A549 (cell line): ENCODE data around the gene DYRK1A. TPM values are rescaled to one million over a fixed set of nuclear protein-coding genes. Genes with fewer than 3 reads are reported as not detected.

Experiments used
- ATAC-seq, 2 experiments: fragments of 200-7000 bp in 1 of 2; fragments of >200 bp in 1 of 2; cut with Nextera tagmentation in 1 of 2; cut with Tn5 transposase in 1 of 2; 3 replicates each; pipeline versions ENCODE4 v1.8.0 to v1.9.1; 2018 to 2020; ENCODE audit warnings: mild to moderate bottlenecking in 1 of 2, moderate library complexity in 1 of 2
- CTCF ChIA-PET: fragments of 300-600 bp; sonication (Branson Sonifier 250); formaldehyde crosslinking; extraction: SDS; loops from one replicate; lab custom pipeline; 2021; ENCODE audit warnings: antibody characterized with exemption, inconsistent platforms; lab: Yijun Ruan, JAX
- POLR2A ChIA-PET: fragments of 350-600 bp; formaldehyde crosslinking; extraction: SDS; loops from one replicate; lab custom pipeline; 2021; ENCODE audit warnings: antibody characterized with exemption, inconsistent platforms; lab: Yijun Ruan, JAX
- DNase-seq, 2 experiments: peaks; one replicate each; pipeline versions ENCODE4 v3.0.0 to v3.0.0-alpha.2; 2011 to 2016; ENCODE audit warnings: low read depth in 1 of 2, low spot score in 1 of 2
- FAIRE-seq: peaks from 2 replicates; lab custom pipeline; 2011; peaks lifted over from hg19 to GRCh38; lab: Jason Lieb, UNC
- H3K27ac ChIP-seq, 2 experiments: fragments of >200 bp; sonication (Bioruptor Twin); formaldehyde crosslinking; 3 replicates each; pipeline ENCODE4 v1.5.1; 2016 to 2017
- H3K4me1 ChIP-seq: fragments of >200 bp; sonication (Bioruptor Twin); formaldehyde crosslinking; 3 replicates; pipeline ENCODE4 v1.6.1; 2016
- H3K4me2 ChIP-seq: fragments of >200 bp; sonication (Bioruptor Twin); formaldehyde crosslinking; 3 replicates; pipeline ENCODE4 v1.6.1; 2016
- H3K4me3 ChIP-seq: fragments of >200 bp; sonication (Bioruptor Twin); formaldehyde crosslinking; 3 replicates; pipeline ENCODE4 v1.5.1; 2016
- H3K9me3 ChIP-seq: fragments of >200 bp; sonication (Bioruptor Twin); formaldehyde crosslinking; 3 replicates; pipeline ENCODE4 v1.6.1; 2016
- CEBPB ChIP-seq, 2 experiments: fragments of >200 bp in 1 of 2; sonication (Bioruptor Twin) in 1 of 2; formaldehyde crosslinking in 1 of 2; IDR thresholded peaks; 2 replicates each; pipeline ENCODE4 v1.6.1; 2012 to 2016
- CHD2 ChIP-seq: fragments of 150-350 bp; IDR thresholded peaks from 2 replicates; pipeline ENCODE4 v1.6.1; 2014; ENCODE audit warnings: low read length; ENCODE audit not compliant: partially characterized antibody
- EHF ChIP-seq: fragments of 250-450 bp; sonication (Bioruptor Pico); IDR thresholded peaks from 2 replicates; pipeline ENCODE4 v1.5.0; 2020; ENCODE audit warnings: mild to moderate bottlenecking
- ESRRA ChIP-seq: fragments of 150-350 bp; IDR thresholded peaks from 2 replicates; pipeline ENCODE4 v1.6.1; 2014; ENCODE audit warnings: mild to moderate bottlenecking, low read length, borderline replicate concordance
- FOSL2 ChIP-seq, 2 experiments: fragments of 450-650 bp in 1 of 2; fragments of >200 bp in 1 of 2; sonication (Bioruptor Twin) in 1 of 2; formaldehyde crosslinking; IDR thresholded peaks; 2 replicates each; pipeline versions ENCODE4 v1.5.0 to v1.6.1; 2016 to 2020; ENCODE audit warnings: mild to moderate bottlenecking in 1 of 2, moderate library complexity in 1 of 2
- GATA3 ChIP-seq: IDR thresholded peaks from 2 replicates; pipeline ENCODE4 v1.6.1; 2012; ENCODE audit warnings: borderline replicate concordance
- HOXA7 ChIP-seq: fragments of 250-450 bp; sonication (Bioruptor Pico); IDR thresholded peaks from 2 replicates; pipeline ENCODE4 v1.5.0; 2020; ENCODE audit warnings: mild to moderate bottlenecking, moderate library complexity
- HOXB5 ChIP-seq: fragments of 250-450 bp; sonication (Bioruptor Pico); IDR thresholded peaks from 2 replicates; pipeline ENCODE4 v1.5.0; 2020; ENCODE audit warnings: mild to moderate bottlenecking, moderate library complexity
- KDM1A ChIP-seq: fragments of 200-600 bp; sonication (generic); IDR thresholded peaks from 2 replicates; pipeline ENCODE4 v1.6.1; 2016; ENCODE audit warnings: low read depth, mild to moderate bottlenecking
- KDM5A ChIP-seq: fragments of 200-600 bp; sonication (generic); IDR thresholded peaks from 2 replicates; pipeline ENCODE4 v1.6.1; 2016; ENCODE audit warnings: antibody characterized with exemption, mild to moderate bottlenecking
- PHF8 ChIP-seq: fragments of 200-600 bp; sonication (generic); IDR thresholded peaks from 2 replicates; pipeline ENCODE4 v1.6.1; 2016; ENCODE audit warnings: low read depth, mild to moderate bottlenecking, antibody characterized with exemption, moderate library complexity, borderline replicate concordance
- RFX5 ChIP-seq: fragments of 450-650 bp; IDR thresholded peaks from 2 replicates; pipeline ENCODE4 v1.7.1; 2014; ENCODE audit warnings: antibody characterized with exemption, mild to moderate bottlenecking, moderate library complexity
- SREBF2 ChIP-seq: fragments of 450-650 bp; IDR thresholded peaks from 2 replicates; pipeline ENCODE4 v1.6.1; 2014; ENCODE audit warnings: mild to moderate bottlenecking, moderate library complexity
- ZNF302 ChIP-seq: fragments of 250-450 bp; sonication (Bioruptor Pico); IDR thresholded peaks from 2 replicates; pipeline ENCODE4 v1.9.0; 2021; ENCODE audit warnings: inconsistent platforms, mild to moderate bottlenecking, moderate library complexity
- WGBS: methylation state at CpG from one replicate; pipeline ENCODE4 v1.1.6; 2017; ENCODE audit errors: missing lambda C conversion rate; 5-methylcytosine and 5-hydroxymethylcytosine counted together
- polyA plus RNA-seq, 4 experiments: library from polyadenylated mRNA; depleted of rRNA in 3 of 4; stranded (reverse); fragments of >200 nt; fragmentation: RNase III in 1 of 4; extraction: RNeasy Plus Mini Kit Qiagen cat#74134 plus additional on column Dnase treatment in 1 of 4; gene quantifications; 2 replicates in 3 of 4; 3 replicates in 1 of 4; pipeline ENCODE4 v1.2.3, GENCODE V29; 2011 to 2017
- TF ChIP-seq, protein P1 (sequence below): fragments of 450-650 bp; IDR thresholded peaks from 2 replicates; pipeline ENCODE4 v1.6.1; 2014; ENCODE audit warnings: antibody characterized with exemption
- TF ChIP-seq, protein P2 (sequence below): fragments of 250-450 bp; sonication (Bioruptor Pico); IDR thresholded peaks from 2 replicates; pipeline ENCODE4 v1.5.0; 2020; ENCODE audit warnings: low read depth, mild to moderate bottlenecking, moderate library complexity
- TF ChIP-seq, protein P3 (sequence below): IDR thresholded peaks from 2 replicates; pipeline ENCODE4 v1.6.1; 2012

The DYRK1A gene
- polyA plus RNA-seq, 2 of the 4 experiments (the other 2 are of a cell fraction): 12.7 to 29.4 TPM

DNA sequence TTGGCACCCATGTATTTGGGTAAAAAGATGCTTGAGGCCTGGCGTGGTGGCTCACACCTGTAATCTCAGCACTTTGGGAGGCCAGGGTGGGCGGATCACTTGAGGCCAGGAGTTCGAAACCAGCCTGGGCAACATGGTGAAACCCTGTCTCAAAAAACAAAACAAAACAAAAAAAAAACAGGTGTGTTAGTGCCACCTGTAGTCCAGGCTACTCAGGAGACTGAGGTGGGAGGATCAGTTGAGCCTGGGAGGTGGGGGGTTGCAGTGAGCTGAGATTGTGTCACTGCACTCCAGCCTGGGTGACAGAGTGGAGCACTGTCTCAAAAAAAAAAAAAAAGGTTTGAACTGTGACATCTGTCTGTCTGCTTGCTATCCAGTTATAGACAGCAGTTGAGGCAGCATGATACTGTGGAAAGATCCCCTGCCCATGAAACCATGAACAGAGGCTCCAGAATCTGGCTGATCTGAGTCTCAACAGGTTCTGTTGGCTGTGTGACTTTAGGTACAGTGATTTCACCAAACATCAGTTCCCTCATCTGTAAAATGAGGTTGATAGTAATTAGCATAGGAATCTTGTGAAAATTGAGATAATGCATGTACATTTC lies 5.7 kb downstream of the DYRK1A start:
- Histone ChIP-seq H3K4me1 (peaks cover 61% of the 10 kb centered on the region), H3K4me3 (no peak overlapping the region), H3K27ac (no peak overlapping the region), H3K4me2 (no peak overlapping the region; the same call in 2 of the 3 replicates), H3K9me3 (no peaks in the 10 kb centered on the region)
- 89% methylated on average over 3 of the region's 3 CpGs for WGBS
- TF ChIP-seq ZNF302 (no peak), HOXB5 (CRISPR knock-in tag) (no peak), PHF8 (no peak)
- no peak for ATAC-seq
- no peak for FAIRE-seq
- POLR2A ChIA-PET: interaction anchor here (1.1 kb wide), 1 partner anchor 105 kb away, joined by 3 read pairs; the partner anchor contains the start of gene VPS26C
- no peak for DNase-seq
- CTCF ChIA-PET: interaction anchor here (0.7 kb wide), 1 partner anchor 396 kb away, joined by 4 read pairs; no protein-coding TSS in a partner anchor

DNA sequence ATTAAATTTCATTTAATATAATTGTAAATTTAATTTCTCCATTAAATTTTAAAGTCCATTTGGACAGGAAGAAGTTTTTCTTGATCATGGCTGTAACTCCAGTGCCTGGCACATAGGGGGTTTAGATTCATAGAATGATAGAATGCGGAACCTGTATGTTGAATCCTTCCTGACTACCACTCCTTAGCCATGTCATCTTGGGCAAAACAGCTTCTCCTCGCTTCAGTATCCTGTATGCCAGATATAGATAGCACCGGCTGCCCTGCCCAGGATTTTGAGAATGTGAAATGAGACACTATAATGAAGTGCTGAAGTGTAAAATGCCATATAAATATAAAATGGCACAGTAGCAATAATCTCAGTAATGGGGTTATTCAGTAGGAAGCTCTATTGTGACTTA lies 6.4 kb downstream of the DYRK1A start:
- TF ChIP-seq CEBPB (IDR thresholded peaks at IDR 0.05) (no peak), CHD2 (no peak), RFX5 (no peak), ESRRA (no peak), HOXA7 (CRISPR knock-in tag) (no peak), SREBF2 (no peak)
- TF ChIP-seq, all 56 proteins: peak for 0
- peaks cover 65% of the 10 kb centered on the region for H3K4me1 ChIP-seq
- DNase-seq (no peak), ATAC-seq (no peak), FAIRE-seq (no peak)
- H3K4me2 ChIP-seq: peak overlapping the region; percentile 72
- H3K4me3 ChIP-seq: no peak overlapping the region
- H3K9me3 ChIP-seq: no peaks in the 10 kb centered on the region
- H3K27ac ChIP-seq: no peak overlapping the region
- POLR2A ChIA-PET: interaction anchor here (1.4 kb wide), 1 partner anchor 191 kb away, joined by 5 read pairs; no protein-coding TSS in a partner anchor
- CTCF ChIA-PET: no interaction called here
- 95% methylated on average over 3 of the region's 3 CpGs for WGBS

DNA sequence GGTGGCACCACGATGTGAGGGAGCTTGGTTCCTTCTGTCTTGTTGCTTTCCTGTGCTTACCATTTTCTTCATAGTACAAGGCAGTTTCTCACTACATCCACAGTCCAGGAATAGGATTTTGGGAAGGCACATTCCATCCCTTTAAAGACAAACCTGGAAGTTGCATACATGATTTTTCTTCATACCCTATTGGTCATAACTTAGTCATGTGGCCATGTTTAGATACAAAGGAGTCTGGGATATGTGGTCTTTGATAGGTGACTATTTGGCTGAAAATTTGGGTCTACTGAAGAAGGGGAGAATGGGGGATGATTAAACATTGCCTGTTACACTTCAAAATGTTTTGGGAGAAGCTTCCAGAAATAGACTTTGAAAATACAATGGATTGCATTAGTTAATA lies 7.0 kb downstream of the DYRK1A start:
- Histone ChIP-seq H3K4me1 (peaks cover 66% of the 10 kb centered on the region), H3K9me3 (no peaks in the 10 kb centered on the region), H3K4me2 (peak overlapping the region; percentile 72), H3K4me3 (no peak overlapping the region), H3K27ac (no peak overlapping the region)
- TF ChIP-seq EHF (CRISPR knock-in tag) (no peak), KDM5A (no peak), KDM1A (no peak), GATA3 (no peak)
- TF ChIP-seq, protein P1, sequence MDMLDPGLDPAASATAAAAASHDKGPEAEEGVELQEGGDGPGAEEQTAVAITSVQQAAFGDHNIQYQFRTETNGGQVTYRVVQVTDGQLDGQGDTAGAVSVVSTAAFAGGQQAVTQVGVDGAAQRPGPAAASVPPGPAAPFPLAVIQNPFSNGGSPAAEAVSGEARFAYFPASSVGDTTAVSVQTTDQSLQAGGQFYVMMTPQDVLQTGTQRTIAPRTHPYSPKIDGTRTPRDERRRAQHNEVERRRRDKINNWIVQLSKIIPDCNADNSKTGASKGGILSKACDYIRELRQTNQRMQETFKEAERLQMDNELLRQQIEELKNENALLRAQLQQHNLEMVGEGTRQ: peak; percentile 52; the same call in 1 of the 2 replicates
- TF ChIP-seq, protein P2, sequence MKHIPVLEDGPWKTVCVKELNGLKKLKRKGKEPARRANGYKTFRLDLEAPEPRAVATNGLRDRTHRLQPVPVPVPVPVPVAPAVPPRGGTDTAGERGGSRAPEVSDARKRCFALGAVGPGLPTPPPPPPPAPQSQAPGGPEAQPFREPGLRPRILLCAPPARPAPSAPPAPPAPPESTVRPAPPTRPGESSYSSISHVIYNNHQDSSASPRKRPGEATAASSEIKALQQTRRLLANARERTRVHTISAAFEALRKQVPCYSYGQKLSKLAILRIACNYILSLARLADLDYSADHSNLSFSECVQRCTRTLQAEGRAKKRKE (CRISPR knock-in tag): no peak
- TF ChIP-seq, protein P3, sequence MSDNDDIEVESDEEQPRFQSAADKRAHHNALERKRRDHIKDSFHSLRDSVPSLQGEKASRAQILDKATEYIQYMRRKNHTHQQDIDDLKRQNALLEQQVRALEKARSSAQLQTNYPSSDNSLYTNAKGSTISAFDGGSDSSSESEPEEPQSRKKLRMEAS: no peak
- 75% methylated on average over 1 of the region's 1 CpG for WGBS
- ATAC-seq: peak; percentile 59 to 60; a peak in 5 of 6 replicates
- no peak for FAIRE-seq
- CTCF ChIA-PET: no interaction called here
- POLR2A ChIA-PET: interaction anchor here (1.4 to 1.5 kb wide), 2 partner anchors 107 to 191 kb away, joined by 5 read pairs; partner anchors contain the start of gene VPS26C
- DNase-seq: no peak

DNA sequence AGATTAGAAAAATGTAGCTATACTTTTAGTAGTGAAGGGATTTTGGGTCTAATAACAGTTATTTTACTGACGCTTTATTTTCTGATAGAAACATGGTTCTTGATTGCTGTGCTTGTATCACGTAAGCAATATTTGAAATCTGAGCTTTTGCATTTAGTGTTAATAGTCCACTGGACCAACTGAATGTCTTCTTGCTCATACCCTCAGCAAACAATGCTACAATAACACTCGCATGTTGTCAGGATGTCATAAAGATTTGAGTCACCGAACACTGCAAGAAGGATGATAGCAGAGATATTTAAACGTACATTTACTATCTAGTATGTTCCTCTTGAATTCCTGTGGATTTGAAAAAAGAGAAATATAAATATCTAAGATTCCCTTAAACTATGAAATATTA lies 7.5 kb downstream of the DYRK1A start:
- no peak for FAIRE-seq
- H3K4me1 ChIP-seq: peaks cover 69% of the 10 kb centered on the region
- CTCF ChIA-PET: no interaction called here
- H3K9me3 ChIP-seq: no peaks in the 10 kb centered on the region
- no peak overlapping the region for H3K4me3 ChIP-seq
- peak; percentile 64 to 75; a peak in 4 of 6 replicates for ATAC-seq
- 20% methylated on average over 5 of the region's 5 CpGs for WGBS
- H3K27ac ChIP-seq: peak overlapping the region in 1 of 2 experiments; percentile 37; a peak in 1 of 6 replicates
- peak in 1 of 2 experiments; percentile 49 for DNase-seq
- no peak for TF ChIP-seq FOSL2 (IDR thresholded peaks at IDR 0.05)
- TF ChIP-seq FOSL2 (CRISPR knock-in tag; IDR thresholded peaks at IDR 0.05): peak; percentile 51
- TF ChIP-seq KDM1A: no peak
- peak overlapping the region; percentile 72 for H3K4me2 ChIP-seq
- POLR2A ChIA-PET: interaction anchor here (1.4 to 1.5 kb wide), 2 partner anchors 107 to 190 kb away, joined by 5 read pairs; partner anchors contain the start of gene VPS26C
